ENCODE measurements around the gene WDFY4. TPM values are rescaled to one million over a fixed set of nuclear protein-coding genes. Genes with fewer than 3 reads are reported as not detected.

WDFY4 gene
- total RNA-seq, 8 experiments from 2014 or later: 0.05 to 2.0 (median 0.13) TPM; not detected in 1

GRCh38 chr10:48999346-48999745, 314.7 kb downstream of the WDFY4 start:
- Histone ChIP-seq H3K4me1 (replicated peaks in 1 of 2) (peaks cover 13 to 14% of the 10 kb centered on the region in 2 donors), H3K4me3 (no peak overlapping the region), H3K27ac (no peak overlapping the region)
- in situ Hi-C loops (cut with MboI; ENCODE audit: low pct_unique_long_range_greater_than_20kb in 2 of 9, low sequenced_read_pairs in 9 of 9, unreplicated experiment in 9 of 9): loop anchor here in 1 of 9 experiments (25.0 kb wide), 1 partner anchor 163 kb away; no protein-coding TSS in a partner anchor
- WGBS, 10 experiments: 60 to 100% (median 76%) methylated on average over 1 to 2 of the region's 2 CpGs; no CpG with 5 or more reads in 6 of the 10 experiments
- no peak for ATAC-seq (replicated peaks in 6 of 8)

GRCh38 chr10:49000437-49001398, 316.0 kb downstream of the WDFY4 start:
- Histone ChIP-seq H3K4me3 (no peak overlapping the region), H3K27ac (no peak overlapping the region), H3K4me1 (replicated peaks in 1 of 2) (peaks cover 13 to 14% of the 10 kb centered on the region in 2 donors)
- no peak for ATAC-seq (replicated peaks in 6 of 8)
- 10 to 92% (median 76%) methylated on average over 2 to 5 of the region's 13 CpGs; no CpG with 5 or more reads in 2 of the 10 experiments for WGBS, 10 experiments
- in situ Hi-C loops (cut with MboI; ENCODE audit: low pct_unique_long_range_greater_than_20kb in 2 of 9, low sequenced_read_pairs in 9 of 9, unreplicated experiment in 9 of 9): no loop called here

GRCh38 chr10:49001402-49001801, 316.7 kb downstream of the WDFY4 start:
- in situ Hi-C loops (cut with MboI; ENCODE audit: low pct_unique_long_range_greater_than_20kb in 2 of 9, low sequenced_read_pairs in 9 of 9, unreplicated experiment in 9 of 9): no loop called here
- Histone ChIP-seq H3K27ac (no peak overlapping the region), H3K4me3 (no peak overlapping the region), H3K4me1 (replicated peaks in 1 of 2) (peaks cover 13 to 14% of the 10 kb centered on the region in 2 donors)
- WGBS, 10 experiments: 60 to 100% (median 80%) methylated on average over 1 to 7 of the region's 9 CpGs; no CpG with 5 or more reads in 3 of the 10 experiments
- peak in 6 of 8 experiments; percentile 26 to 70 (median 34) for ATAC-seq (replicated peaks in 6 of 8)

- in situ Hi-C loops (cut with MboI; ENCODE audit: low pct_unique_long_range_greater_than_20kb in 2 of 9, low sequenced_read_pairs in 9 of 9, unreplicated experiment in 9 of 9): no loop called here
- H3K27ac ChIP-seq: peak overlapping the region in 1 of 2 donors; percentile 68
- H3K4me1 ChIP-seq (replicated peaks in 1 of 2): peaks cover 13 to 14% of the 10 kb centered on the region in 2 donors
- 15 to 84% (median 30%) methylated on average over 1 to 10 of the region's 17 CpGs; no CpG with 5 or more reads in 4 of the 10 experiments for WGBS, 10 experiments
- no peak overlapping the region for H3K4me3 ChIP-seq
- ATAC-seq (replicated peaks in 6 of 8): peak in 5 of 8 experiments; percentile 87 to 94 (median 90)
These were observed 317.4 kb downstream of the WDFY4 start for GRCh38 chr10:49001870-49002672.

- Histone ChIP-seq H3K27ac (no peak overlapping the region), H3K4me3 (no peak overlapping the region), H3K4me1 (replicated peaks in 1 of 2) (peaks cover 18 to 20% of the 10 kb centered on the region in 2 donors)
- 26 to 100% (median 60%) methylated on average over 1 to 5 of the region's 5 CpGs; no CpG with 5 or more reads in 2 of the 10 experiments for WGBS, 10 experiments
- in situ Hi-C loops (cut with MboI; ENCODE audit: low pct_unique_long_range_greater_than_20kb in 2 of 9, low sequenced_read_pairs in 9 of 9, unreplicated experiment in 9 of 9): no loop called here
- ATAC-seq (replicated peaks in 6 of 8): no peak
These were observed 320.6 kb downstream of the WDFY4 start for GRCh38 chr10:49005270-49005669.

- H3K27ac ChIP-seq: no peak overlapping the region
- peaks cover 10 to 13% of the 10 kb centered on the region in 2 donors for H3K4me1 ChIP-seq (replicated peaks in 1 of 2)
- H3K4me3 ChIP-seq: no peak overlapping the region
- ATAC-seq (replicated peaks in 6 of 8): no peak
- in situ Hi-C loops (cut with MboI; ENCODE audit: low pct_unique_long_range_greater_than_20kb in 2 of 9, low sequenced_read_pairs in 9 of 9, unreplicated experiment in 9 of 9): no loop called here
- 10 to 93% (median 71%) methylated on average over 1 to 5 of the region's 5 CpGs; no CpG with 5 or more reads in 1 of the 10 experiments for WGBS, 10 experiments
These were observed 322.5 kb downstream of the WDFY4 start for GRCh38 chr10:49007129-49007528.

GRCh38 chr10:49008091-49008490, 323.4 kb downstream of the WDFY4 start:
- H3K4me3 ChIP-seq: no peak overlapping the region
- H3K27ac ChIP-seq: no peak overlapping the region
- in situ Hi-C loops (cut with MboI; ENCODE audit: low pct_unique_long_range_greater_than_20kb in 2 of 9, low sequenced_read_pairs in 9 of 9, unreplicated experiment in 9 of 9): no loop called here
- ATAC-seq (replicated peaks in 6 of 8): no peak
- H3K4me1 ChIP-seq (replicated peaks in 1 of 2): peaks cover 4 to 7% of the 10 kb centered on the region in 2 donors
- 22 to 100% (median 92%) methylated on average over 1 of the region's 1 CpG; no CpG with 5 or more reads in 6 of the 10 experiments for WGBS, 10 experiments

- no peak overlapping the region for H3K4me3 ChIP-seq
- ATAC-seq (replicated peaks in 6 of 8): peak in 5 of 8 experiments; percentile 27 to 50 (median 42)
- H3K4me1 ChIP-seq (replicated peaks in 1 of 2): peaks cover 4 to 7% of the 10 kb centered on the region in 2 donors
- H3K27ac ChIP-seq: no peak overlapping the region
- in situ Hi-C loops (cut with MboI; ENCODE audit: low pct_unique_long_range_greater_than_20kb in 2 of 9, low sequenced_read_pairs in 9 of 9, unreplicated experiment in 9 of 9): no loop called here
- WGBS, 10 experiments: 51 to 100% (median 87%) methylated on average over 1 to 12 of the region's 13 CpGs; no CpG with 5 or more reads in 1 of the 10 experiments
These were observed 324.0 kb downstream of the WDFY4 start for GRCh38 chr10:49008505-49009198.

- peaks cover 6 to 7% of the 10 kb centered on the region in 2 donors for H3K4me1 ChIP-seq (replicated peaks in 1 of 2)
- peak in 3 of 8 experiments; percentile 80 to 87 (median 87) for ATAC-seq (replicated peaks in 6 of 8)
- H3K27ac ChIP-seq: no peak overlapping the region
- in situ Hi-C loops (cut with MboI; ENCODE audit: low pct_unique_long_range_greater_than_20kb in 2 of 9, low sequenced_read_pairs in 9 of 9, unreplicated experiment in 9 of 9): no loop called here
- WGBS, 10 experiments: 15 to 88% (median 69%) methylated on average over 2 to 7 of the region's 8 CpGs
- H3K4me3 ChIP-seq: no peak overlapping the region
These were observed 324.7 kb downstream of the WDFY4 start for GRCh38 chr10:49009199-49009979.

- no peak overlapping the region for H3K27ac ChIP-seq
- peaks cover 7 to 9% of the 10 kb centered on the region in 2 donors for H3K4me1 ChIP-seq (replicated peaks in 1 of 2)
- in situ Hi-C loops (cut with MboI; ENCODE audit: low pct_unique_long_range_greater_than_20kb in 2 of 9, low sequenced_read_pairs in 9 of 9, unreplicated experiment in 9 of 9): no loop called here
- WGBS, 10 experiments: 20 to 75% (median 56%) methylated on average over 1 to 3 of the region's 4 CpGs; no CpG with 5 or more reads in 4 of the 10 experiments
- ATAC-seq (replicated peaks in 6 of 8): peak in 3 of 8 experiments; percentile 41 to 55 (median 53)
- H3K4me3 ChIP-seq: no peak overlapping the region
These were observed 325.6 kb downstream of the WDFY4 start for GRCh38 chr10:49010295-49010694.

GRCh38 chr10:49010865-49011264, 326.2 kb downstream of the WDFY4 start:
- ATAC-seq (replicated peaks in 6 of 8): no peak
- 52 to 100% (median 67%) methylated on average over 1 to 4 of the region's 4 CpGs; no CpG with 5 or more reads in 4 of the 10 experiments for WGBS, 10 experiments
- in situ Hi-C loops (cut with MboI; ENCODE audit: low pct_unique_long_range_greater_than_20kb in 2 of 9, low sequenced_read_pairs in 9 of 9, unreplicated experiment in 9 of 9): no loop called here
- Histone ChIP-seq H3K4me1 (replicated peaks in 1 of 2) (peaks cover 7 to 9% of the 10 kb centered on the region in 2 donors), H3K4me3 (no peak overlapping the region), H3K27ac (no peak overlapping the region)
